T1000 (cell line): ENCODE results near the gene RPL11.
"Not testable (repeated sequence)": the region's sequence is repeated elsewhere in the genome, so short reads cannot be mapped to it uniquely, and the experiment has no call there.

ENCODE experiments used
- DNase-seq: peaks from one replicate; lab custom pipeline; 2025; ENCODE audit warnings: mixed read lengths; lab: John Stamatoyannopoulos, UW

Gene RPL11

DNA sequence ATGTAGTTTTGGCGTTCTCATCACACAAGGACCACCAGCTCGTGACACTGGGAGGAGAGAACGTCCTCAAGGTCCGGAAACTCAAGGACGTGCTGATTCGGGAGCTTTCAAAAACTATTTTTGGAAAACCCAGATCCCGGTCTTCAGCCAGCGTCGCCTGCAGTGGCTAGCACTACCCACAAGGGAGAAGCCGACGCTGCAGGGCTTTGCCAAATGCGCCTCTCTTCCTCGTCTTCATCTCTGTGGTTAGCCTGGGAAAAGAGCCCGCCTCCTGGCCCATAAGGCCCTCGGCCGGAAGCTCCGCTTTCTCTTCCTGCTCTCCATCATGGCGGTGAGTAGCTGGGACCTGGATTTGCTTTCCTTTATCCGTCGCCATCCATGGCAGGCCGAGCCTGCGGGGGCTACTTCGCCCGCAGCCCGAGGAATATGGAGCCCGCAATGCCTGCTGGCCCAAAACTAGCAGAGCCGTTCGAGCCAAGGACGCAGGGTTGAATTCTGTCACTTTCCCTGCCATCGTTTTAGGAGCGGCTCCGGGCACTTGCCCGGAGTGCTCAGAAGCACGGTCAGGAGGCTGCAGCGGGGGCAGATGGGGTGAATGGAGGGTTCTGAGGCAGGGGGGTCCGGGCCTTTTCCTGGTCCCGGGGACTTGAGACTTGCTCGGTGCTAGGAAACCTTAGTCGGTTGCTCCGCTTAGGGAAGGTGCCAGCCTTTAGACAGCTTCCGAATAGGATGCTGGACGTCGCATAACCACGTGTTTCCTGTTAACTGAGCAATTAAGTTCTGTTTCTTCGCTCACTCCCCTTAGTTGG is at the start of gene RPL11:
Gene RPL11 (plus strand): TSS at position 308 of the 809 bp plus-strand sequence. CDS start 18 bp downstream, at position 326.
- peak; percentile 89 for DNase-seq

DNA sequence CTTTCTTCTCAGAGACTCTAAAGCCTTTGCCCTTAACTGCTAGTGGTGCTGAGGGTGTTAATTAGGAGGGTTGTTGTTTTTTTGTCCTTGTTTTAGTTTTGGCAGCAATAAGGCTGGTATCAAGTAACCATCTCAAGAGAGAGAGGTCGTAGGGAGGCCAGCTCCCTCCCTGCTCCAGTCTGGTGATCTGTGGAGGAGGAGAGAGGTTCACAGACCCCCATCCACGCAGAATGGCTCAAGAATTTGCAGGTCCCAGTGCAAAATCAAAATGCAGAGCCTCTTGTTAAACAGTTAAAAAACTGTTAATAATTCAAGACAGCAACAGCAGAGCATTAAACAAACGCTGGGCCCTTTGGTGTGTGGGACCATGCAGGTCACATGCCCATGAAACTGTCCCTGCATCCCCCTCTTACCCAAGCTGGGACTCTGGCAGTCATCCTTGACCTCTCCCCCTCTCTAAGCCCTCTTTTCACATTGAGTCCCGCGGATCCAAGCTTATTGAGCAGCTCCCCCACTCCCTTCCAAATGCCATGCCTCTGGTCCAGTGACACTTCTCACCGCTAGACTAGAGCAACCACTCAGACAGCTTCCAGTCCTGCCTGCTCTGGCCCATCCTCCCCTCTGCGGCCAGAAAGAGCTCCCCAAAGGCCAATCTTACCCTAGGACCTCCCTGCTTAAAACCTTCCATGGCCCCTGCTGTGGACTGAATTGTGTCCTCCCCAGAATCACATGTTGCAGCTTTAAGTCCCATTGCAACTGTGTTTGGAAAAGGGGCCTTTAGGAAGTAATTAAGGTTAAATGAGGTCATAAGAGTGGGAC is 47.7 kb upstream of the RPL11 start:
- DNase-seq = no peak

- no peak for DNase-seq
Observed at GRCh38 chr1:23644555-23644866, 47.1 kb upstream of the RPL11 start.

- no peak for DNase-seq
Observed at GRCh38 chr1:23645338-23645737, 46.3 kb upstream of the RPL11 start.

GRCh38 chr1:23646091-23646490 is 45.5 kb upstream of the RPL11 start:
- DNase-seq = no peak

DNA sequence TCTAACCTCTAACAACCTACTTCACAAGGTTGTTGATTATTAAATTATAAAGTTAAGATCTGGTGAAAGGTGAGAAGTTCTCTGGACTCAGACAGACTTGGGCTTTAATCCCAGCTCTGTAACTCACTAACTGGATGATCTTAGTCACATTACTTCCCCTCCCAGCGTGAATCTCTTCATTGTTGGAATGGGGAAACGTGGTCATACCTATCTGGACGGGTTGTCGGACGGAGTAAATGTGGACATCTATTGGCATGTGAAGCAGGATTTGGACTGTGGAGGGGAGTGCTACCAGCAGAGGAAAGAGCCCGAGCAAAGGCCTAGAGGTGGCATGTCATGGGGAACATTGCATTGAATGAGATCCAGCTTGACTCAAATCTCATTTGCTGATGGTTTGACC is 45.1 kb upstream of the RPL11 start:
- no peak for DNase-seq

GRCh38 chr1:23648576-23648975 is 43.0 kb upstream of the RPL11 start:
- no peak for DNase-seq

- not testable (repeated sequence) for DNase-seq
Observed at GRCh38 chr1:23649157-23649556, 42.4 kb upstream of the RPL11 start.

- no peak for DNase-seq
Observed at GRCh38 chr1:23650344-23650990, 41.1 kb upstream of the RPL11 start.

DNA sequence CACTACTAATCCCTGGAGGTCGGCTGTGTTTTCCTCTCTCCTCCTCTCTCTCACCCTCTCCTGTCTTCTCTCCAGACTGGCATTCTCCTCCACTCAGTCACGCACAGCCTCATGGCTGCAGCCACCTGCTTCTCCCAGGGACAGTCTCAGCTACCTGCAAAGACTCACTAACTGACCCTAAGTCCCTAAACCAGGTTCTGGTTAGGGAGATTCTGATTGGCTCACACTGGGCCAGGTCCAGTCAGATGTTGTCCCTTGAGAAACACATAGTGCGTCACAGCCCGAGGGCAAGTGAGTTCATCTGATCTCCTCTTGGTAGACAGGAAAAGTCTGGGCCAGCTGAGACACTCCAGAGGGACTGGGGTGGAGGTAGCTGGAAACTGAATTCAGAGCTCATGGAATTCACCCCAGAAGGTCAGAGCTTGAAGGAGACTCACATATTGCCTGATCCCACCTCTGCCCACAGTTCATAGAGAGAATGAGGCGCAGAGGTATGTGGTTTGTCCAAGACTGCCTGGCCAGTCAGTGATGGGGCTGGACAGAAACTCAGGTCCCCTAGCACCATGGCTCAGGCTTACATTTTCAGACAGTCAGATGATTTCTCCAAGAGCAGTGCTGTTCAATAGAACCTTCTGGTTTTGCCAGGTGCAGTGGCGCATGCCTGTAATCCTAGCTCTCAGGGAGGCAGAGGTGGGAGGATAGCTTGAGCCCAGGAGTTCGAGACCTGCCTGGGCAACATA is 40.4 kb upstream of the RPL11 start:
- peak; percentile 26 for DNase-seq

DNA sequence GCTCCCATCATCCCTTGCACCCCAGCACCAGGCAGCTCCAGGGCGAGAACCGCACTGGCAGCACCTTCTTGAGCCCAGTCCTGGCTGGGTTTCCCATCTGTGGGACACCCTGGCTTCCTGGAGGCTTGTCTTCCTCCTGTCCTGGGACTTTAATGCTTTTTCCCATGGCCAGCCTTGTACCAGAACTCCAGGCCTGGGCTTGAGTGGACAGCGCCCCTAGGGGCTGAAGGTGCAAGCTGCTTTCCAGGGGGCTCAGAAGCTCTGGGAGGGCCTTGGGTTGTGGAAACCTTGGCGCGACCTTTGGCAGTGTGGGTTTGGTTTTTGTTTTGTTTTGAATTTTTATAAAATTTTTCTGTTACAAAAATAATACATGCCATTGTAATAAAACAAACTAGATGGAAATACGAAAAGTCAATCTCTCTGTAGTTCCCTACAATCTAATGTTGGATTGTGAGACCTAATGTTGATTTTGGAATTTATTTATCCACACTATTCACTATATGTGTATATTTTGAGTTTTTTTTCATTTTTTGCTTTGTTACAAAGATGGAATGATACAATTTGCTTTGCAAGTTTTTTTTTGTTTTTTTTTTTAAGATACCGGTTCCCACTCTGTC is 33.8 kb upstream of the RPL11 start:
- no peak for DNase-seq

GRCh38 chr1:23660671-23661070 is 30.9 kb upstream of the RPL11 start:
- DNase-seq = no peak

DNA sequence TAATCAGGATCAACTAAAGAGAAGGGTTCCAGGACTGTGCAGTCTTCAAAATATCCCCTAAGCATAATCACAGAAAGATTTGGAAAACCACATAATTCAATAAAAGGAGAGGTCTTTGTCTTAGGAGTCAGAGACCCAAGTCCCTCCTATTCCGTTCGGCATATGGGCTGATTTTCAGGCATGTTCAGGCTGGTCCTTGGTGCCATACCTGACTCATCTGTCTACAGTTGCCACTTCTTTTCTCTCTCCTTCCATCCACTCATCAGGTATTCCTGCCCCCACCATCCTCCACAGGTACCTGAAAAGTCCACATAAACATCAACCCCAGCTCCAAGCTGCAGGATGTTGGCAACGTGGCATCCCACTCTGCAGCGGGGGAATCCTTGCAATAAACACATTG is 29.7 kb upstream of the RPL11 start:
- DNase-seq = no peak

DNA sequence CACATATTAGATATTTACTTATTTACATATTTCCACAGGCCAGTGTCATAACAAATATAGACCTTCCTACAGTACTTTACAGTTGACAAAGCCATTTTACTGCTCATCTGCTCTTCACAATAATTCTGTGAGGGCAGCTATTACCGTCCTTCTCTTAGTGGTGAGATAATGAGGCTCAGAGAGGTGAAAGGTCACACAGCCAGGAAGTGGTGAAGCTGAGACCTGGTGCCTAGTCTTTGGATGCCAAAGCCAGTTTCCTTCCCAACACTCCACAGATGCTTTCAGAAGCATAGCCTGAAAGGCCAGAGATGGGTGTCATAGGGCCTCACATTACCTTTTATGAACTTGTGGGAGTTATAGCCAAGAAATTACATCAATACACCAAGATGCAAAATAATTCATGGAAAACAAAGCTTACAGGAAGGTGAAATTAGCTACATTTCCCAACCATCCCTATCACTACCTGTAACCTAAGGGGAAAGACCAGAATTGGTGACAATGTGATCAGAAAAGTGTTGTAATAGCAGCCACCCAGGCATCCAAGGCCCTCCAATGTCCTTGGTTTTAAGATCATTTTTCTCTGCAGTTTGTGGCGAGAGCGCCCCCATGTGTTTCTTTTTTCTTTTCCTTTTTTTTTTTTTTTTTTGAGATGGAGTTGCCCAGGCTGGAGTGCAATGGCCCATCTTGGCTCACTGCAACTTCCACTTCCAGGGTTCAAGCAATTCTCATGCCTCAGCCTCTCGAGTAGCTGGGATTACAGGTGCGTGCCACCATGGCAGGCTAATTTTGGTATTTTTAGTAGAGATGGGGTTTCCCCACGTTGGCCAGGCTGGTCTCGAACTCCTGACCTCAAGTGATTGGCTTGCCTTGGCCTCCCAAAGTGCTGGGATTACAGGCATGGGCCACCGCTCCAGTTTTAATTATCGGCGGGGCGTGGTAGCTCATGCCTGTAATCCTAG is 26.5 kb upstream of the RPL11 start:
- no peak for DNase-seq

DNA sequence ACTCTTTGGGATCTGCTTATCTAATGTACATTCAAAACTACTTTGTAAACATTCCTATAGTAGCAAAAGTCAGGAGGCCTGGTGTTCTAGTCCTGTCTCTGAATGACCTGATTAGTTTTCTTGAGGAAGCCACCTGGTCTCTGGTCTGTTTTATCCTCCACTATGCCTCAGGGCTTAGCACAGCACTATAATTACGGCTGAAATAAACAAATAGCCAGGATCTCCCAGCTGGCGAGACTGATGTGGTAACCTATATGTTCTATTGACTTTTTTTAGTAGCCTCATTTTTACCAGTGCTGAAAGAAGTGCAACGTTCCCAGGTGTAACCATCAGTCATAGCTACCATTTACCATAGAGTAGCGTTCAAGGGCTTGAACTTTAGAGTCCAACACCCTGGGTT is 24.2 kb upstream of the RPL11 start:
- no peak for DNase-seq

GRCh38 chr1:23670709-23671108 is 20.9 kb upstream of the RPL11 start:
- no peak for DNase-seq

DNA sequence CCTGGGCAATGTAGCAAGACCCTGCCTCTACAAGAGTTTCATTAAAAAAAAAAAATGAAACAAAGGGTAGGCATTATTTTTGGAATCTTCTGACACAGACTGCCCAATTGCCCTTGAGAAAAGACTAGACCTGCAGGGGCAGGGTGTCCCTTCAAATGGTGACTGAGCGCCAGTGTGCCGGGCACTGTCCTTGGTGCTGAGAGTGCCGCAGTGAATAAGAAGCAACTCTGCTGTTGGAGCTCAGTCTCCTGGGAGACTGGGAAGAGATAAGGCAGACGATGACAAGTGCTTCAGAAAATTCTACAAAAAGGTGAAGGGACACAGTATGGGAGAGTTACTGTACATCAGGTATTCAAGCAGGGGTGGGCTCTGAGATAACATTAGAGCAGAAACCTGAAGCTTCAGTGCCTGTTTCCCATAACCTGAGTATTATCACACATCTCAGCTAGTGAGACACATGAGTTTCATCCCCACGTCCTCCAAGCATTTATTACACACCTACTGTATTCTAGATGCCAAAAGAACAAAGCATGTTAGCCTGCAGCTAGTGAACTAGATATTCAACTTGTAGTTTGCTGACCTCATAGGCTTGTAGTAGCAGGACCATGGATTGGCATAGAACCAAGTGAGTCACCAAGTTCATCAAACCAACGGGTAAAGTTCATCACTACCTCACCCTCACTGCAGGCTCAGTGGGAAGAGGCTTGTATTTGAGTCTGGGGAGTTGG is 18.4 kb upstream of the RPL11 start:
- peak; percentile 47 for DNase-seq

GRCh38 chr1:23679815-23680214 is 11.8 kb upstream of the RPL11 start:
- DNase-seq = no peak

- DNase-seq = no peak
Observed at GRCh38 chr1:23682946-23683345, 8.7 kb upstream of the RPL11 start.

- DNase-seq = no peak
Observed at GRCh38 chr1:23684415-23684814, 7.2 kb upstream of the RPL11 start.
